Esophagus muscularis mucosa (tissue), 4 donors: Measurements from ENCODE around the gene PHKA1.
"Not testable (repeated sequence)": the region's sequence is repeated elsewhere in the genome, so short reads cannot be mapped to it uniquely, and the experiment has no call there.

ENCODE experiments used
- CTCF ChIP-seq, 3 experiments: fragments of 200-600 bp in 2 of 3; fragments of 450-650 bp in 1 of 3; sonication (generic) in 2 of 3; IDR thresholded peaks; one replicate each; pipeline ENCODE4 v1.5.1; 2017 to 2019; ENCODE audit warnings: antibody characterized with exemption in 3 of 3, mild to moderate bottlenecking in 2 of 3, moderate library complexity in 1 of 3
- EP300 ChIP-seq: sonication (generic); formaldehyde crosslinking; IDR thresholded peaks from one replicate; pipeline ENCODE4 v1.6.1; 2017; ENCODE audit warnings: antibody characterized with exemption
- POLR2AphosphoS5 ChIP-seq, 2 donors: sonication (generic); formaldehyde crosslinking; IDR thresholded peaks; one replicate each; pipeline ENCODE4 v1.6.1; 2017; ENCODE audit warnings: antibody characterized with exemption in 2 of 2

GRCh38 chrX:72748545-72748944 lies 34.4 kb upstream of the PHKA1 start:
- TF ChIP-seq EP300; CTCF (IDR thresholded peaks at IDR 0.05); POLR2AphosphoS5 (IDR thresholded peaks at IDR 0.05): not testable (repeated sequence)
